ENCODE data around the gene IL13RA1. TPM values are rescaled to one million over a fixed set of nuclear protein-coding genes. Genes with fewer than 3 reads are reported as not detected.

The IL13RA1 gene
- total and polyA plus RNA-seq, 7 experiments from 2014 or later = 0.07 to 16.3 (median 1.1) TPM; not detected in 1

DNA sequence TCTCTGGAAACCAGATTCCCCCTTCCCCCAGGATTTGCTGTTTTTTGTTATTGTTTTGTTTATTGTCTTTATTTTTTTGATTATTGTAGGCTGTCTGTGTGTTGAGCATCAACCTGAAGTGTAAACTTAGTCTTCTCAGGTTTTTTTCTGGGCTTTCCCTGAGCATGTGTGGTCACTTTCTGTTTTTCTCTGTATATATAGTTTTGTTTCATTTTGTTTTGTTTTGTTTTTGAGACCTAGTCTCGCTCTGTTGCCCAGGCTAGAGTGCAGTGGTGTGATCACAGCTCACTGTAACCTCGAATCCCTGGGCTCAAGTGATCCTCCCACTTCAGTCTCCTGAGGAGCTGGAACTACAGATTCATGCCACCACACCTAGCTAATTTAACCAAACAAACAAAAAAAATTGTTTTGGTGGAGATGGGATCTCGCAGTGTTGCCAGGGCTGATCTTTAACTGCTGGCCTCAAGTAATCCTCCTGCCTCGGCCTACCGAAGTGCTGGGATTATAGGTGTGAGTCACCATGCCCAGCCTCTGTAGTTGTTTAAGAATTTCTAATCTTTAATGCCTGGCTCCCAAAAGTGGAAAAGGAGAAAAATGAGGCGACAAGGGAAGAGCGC, 9.1 kb downstream of the IL13RA1 start:
- ATAC-seq (no peak), DNase-seq (no peak)
- intact Hi-C loops (cut with micrococcal nuclease) = no loop called here
- Mint-ChIP-seq H3K27ac (no peak overlapping the region), H3K4me3 (no peak overlapping the region), H3K9me3 (peaks cover 0 to 9% (median 5%) of the 10 kb centered on the region in 11 donors), H3K27me3 (peaks cover 3 to 28% (median 12%) of the 10 kb centered on the region in 5 donors), H3K4me1 (peaks cover 0 to 4% (median 0%) of the 10 kb centered on the region in 7 donors), H3K36me3 (peaks cover 0 to 7% (median 0%) of the 10 kb centered on the region in 5 donors)
- H3K9me3 ChIP-seq (ENCODE audit: control insufficient read depth in 2 of 3, low read length in 3 of 3) = no peaks in the 10 kb centered on the region
- no peaks in the 10 kb centered on the region for H3K27me3 ChIP-seq (ENCODE audit: control insufficient read depth in 2 of 2, insufficient read depth in 2 of 2, low read length in 2 of 2)
- no peaks in the 10 kb centered on the region for H3K4me1 ChIP-seq (ENCODE audit: control insufficient read depth in 2 of 2, insufficient read depth in 2 of 2, low read length in 2 of 2)
- no peak overlapping the region for H3K27ac ChIP-seq (ENCODE audit: low read depth, low read length)
- ChIA-PET CTCF (interaction anchor here (0.5 kb wide), 1 partner anchor 96 kb away, joined by 3 read pairs; no protein-coding TSS in a partner anchor), POLR2A (no interaction called here)
- no peak overlapping the region for H3K4me3 ChIP-seq (ENCODE audit: low read length)
- no peaks in the 10 kb centered on the region for H3K36me3 ChIP-seq (ENCODE audit: control insufficient read depth in 2 of 3, insufficient read depth in 3 of 3, low read length in 3 of 3)

DNA sequence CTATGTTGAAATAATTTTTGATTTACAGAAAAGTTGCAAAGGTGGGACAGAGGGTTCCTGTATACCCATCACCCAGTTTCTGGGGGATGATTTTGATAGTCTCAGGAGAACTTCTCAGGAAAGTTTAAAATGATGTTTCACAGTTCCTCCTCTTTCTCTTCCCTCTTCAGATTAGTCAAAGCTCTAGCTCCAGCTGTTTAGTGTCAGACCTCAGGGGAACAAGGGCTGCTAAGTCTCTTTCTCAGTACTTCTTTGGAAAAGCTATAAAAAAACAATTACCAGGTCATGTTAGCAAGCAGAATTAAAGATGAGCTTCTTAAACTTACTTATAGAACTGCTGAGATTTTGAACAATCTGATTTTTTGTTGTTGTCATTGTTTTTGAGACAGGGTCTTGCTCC, 12.2 kb downstream of the IL13RA1 start:
- DNase-seq = no peak
- no peaks in the 10 kb centered on the region for H3K9me3 ChIP-seq (ENCODE audit: control insufficient read depth in 2 of 3, low read length in 3 of 3)
- POLR2A ChIA-PET = no interaction called here
- peaks cover 0 to 7% (median 3%) of the 10 kb centered on the region in 5 donors for H3K36me3 Mint-ChIP-seq
- no peaks in the 10 kb centered on the region for H3K27me3 ChIP-seq (ENCODE audit: control insufficient read depth in 2 of 2, insufficient read depth in 2 of 2, low read length in 2 of 2)
- H3K4me3 Mint-ChIP-seq = no peak overlapping the region
- no peaks in the 10 kb centered on the region for H3K4me1 ChIP-seq (ENCODE audit: control insufficient read depth in 2 of 2, insufficient read depth in 2 of 2, low read length in 2 of 2)
- H3K36me3 ChIP-seq (ENCODE audit: control insufficient read depth in 2 of 3, insufficient read depth in 3 of 3, low read length in 3 of 3) = no peaks in the 10 kb centered on the region
- intact Hi-C loops (cut with micrococcal nuclease) = no loop called here
- H3K9me3 Mint-ChIP-seq = peaks cover 0 to 9% (median 3%) of the 10 kb centered on the region in 11 donors
- no peak overlapping the region for H3K27ac ChIP-seq (ENCODE audit: low read depth, low read length)
- CTCF ChIA-PET = no interaction called here
- no peak for ATAC-seq
- peaks cover 0 to 3% (median 0%) of the 10 kb centered on the region in 7 donors for H3K4me1 Mint-ChIP-seq
- H3K27me3 Mint-ChIP-seq = peaks cover 3 to 22% (median 12%) of the 10 kb centered on the region in 5 donors
- no peak overlapping the region for H3K4me3 ChIP-seq (ENCODE audit: low read length)
- no peak overlapping the region for H3K27ac Mint-ChIP-seq

DNA sequence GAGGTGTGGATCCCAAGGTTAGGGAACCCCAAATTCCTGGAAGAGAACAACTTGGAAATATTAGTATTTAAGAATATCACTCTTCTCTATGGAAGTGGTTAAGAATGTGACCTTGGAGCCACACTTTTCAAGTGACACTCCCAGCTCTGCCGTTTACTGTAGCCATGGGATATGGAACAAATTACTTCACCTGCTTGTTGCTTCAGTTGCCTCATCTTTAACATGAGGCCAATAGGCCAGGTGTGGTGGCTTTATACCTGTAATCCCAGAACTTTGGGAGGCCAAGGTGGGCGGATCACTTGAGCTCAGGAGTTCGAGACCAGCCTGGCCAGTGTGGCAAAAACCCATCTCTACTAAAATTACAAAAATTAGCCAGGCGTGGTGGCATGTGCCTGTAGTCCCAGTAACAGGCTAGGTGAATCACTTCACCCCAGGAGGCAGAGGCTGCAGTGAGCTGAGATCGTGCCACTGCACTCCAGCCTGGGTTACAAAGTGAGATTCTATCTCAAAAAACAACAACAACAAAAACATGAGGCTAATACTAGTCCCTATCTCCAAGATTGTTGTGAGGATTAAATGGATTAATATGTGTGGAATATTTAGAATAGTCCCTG, 13.0 kb downstream of the IL13RA1 start:
- Histone ChIP-seq H3K4me1 (ENCODE audit: control insufficient read depth in 2 of 2, insufficient read depth in 2 of 2, low read length in 2 of 2) (no peaks in the 10 kb centered on the region), H3K36me3 (ENCODE audit: control insufficient read depth in 2 of 3, insufficient read depth in 3 of 3, low read length in 3 of 3) (no peaks in the 10 kb centered on the region), H3K27me3 (ENCODE audit: control insufficient read depth in 2 of 2, insufficient read depth in 2 of 2, low read length in 2 of 2) (no peaks in the 10 kb centered on the region), H3K4me3 (ENCODE audit: low read length) (no peak overlapping the region), H3K9me3 (ENCODE audit: control insufficient read depth in 2 of 3, low read length in 3 of 3) (no peaks in the 10 kb centered on the region), H3K27ac (ENCODE audit: low read depth, low read length) (no peak overlapping the region)
- Mint-ChIP-seq H3K27me3 (peaks cover 3 to 18% (median 12%) of the 10 kb centered on the region in 5 donors), H3K4me1 (peaks cover 0 to 3% (median 0%) of the 10 kb centered on the region in 7 donors), H3K4me3 (no peak overlapping the region), H3K9me3 (peaks cover 0 to 9% (median 3%) of the 10 kb centered on the region in 11 donors), H3K36me3 (peaks cover 0 to 7% (median 3%) of the 10 kb centered on the region in 5 donors), H3K27ac (no peak overlapping the region)
- ChIA-PET POLR2A (no interaction called here), CTCF (no interaction called here)
- intact Hi-C loops (cut with micrococcal nuclease) = no loop called here
- no peak for ATAC-seq
- DNase-seq = no peak

DNA sequence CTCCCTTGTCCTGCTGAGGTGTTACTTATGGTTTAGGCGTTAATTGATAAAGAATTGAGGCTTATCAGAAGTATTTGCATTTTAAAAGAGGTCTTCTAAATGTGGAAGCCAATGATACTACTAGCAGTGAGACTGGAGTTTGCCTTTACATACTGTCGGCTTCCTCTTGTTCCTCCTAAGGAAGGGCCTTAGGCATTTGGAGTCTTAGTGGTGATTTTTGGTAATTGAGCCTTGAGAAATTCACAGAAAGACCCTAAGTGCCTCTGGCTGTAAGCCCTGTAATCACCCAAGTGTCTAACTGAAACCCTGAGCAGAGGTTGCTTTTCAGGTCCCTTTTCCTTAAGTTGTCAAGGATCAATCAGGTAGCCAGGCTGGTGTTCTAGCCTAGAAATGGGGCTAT, 14.8 kb downstream of the IL13RA1 start:
- POLR2A ChIA-PET = interaction anchor here (0.6 kb wide), 1 partner anchor 22 kb away, joined by 3 read pairs; no protein-coding TSS in a partner anchor
- intact Hi-C loops (cut with micrococcal nuclease) = no loop called here
- Mint-ChIP-seq H3K36me3 (peaks cover 0 to 3% (median 3%) of the 10 kb centered on the region in 5 donors), H3K9me3 (peaks cover 0 to 2% (median 0%) of the 10 kb centered on the region in 11 donors), H3K27ac (no peak overlapping the region), H3K4me1 (no peaks in the 10 kb centered on the region), H3K4me3 (no peak overlapping the region), H3K27me3 (peaks cover 0 to 6% (median 3%) of the 10 kb centered on the region in 5 donors)
- Histone ChIP-seq H3K4me3 (ENCODE audit: low read length) (no peak overlapping the region), H3K4me1 (ENCODE audit: control insufficient read depth in 2 of 2, insufficient read depth in 2 of 2, low read length in 2 of 2) (no peaks in the 10 kb centered on the region), H3K36me3 (ENCODE audit: control insufficient read depth in 2 of 3, insufficient read depth in 3 of 3, low read length in 3 of 3) (no peaks in the 10 kb centered on the region), H3K27me3 (ENCODE audit: control insufficient read depth in 2 of 2, insufficient read depth in 2 of 2, low read length in 2 of 2) (no peaks in the 10 kb centered on the region), H3K27ac (ENCODE audit: low read depth, low read length) (no peak overlapping the region), H3K9me3 (ENCODE audit: control insufficient read depth in 2 of 3, low read length in 3 of 3) (no peaks in the 10 kb centered on the region)
- CTCF ChIA-PET = no interaction called here
- DNase-seq = no peak
- ATAC-seq = no peak

DNA sequence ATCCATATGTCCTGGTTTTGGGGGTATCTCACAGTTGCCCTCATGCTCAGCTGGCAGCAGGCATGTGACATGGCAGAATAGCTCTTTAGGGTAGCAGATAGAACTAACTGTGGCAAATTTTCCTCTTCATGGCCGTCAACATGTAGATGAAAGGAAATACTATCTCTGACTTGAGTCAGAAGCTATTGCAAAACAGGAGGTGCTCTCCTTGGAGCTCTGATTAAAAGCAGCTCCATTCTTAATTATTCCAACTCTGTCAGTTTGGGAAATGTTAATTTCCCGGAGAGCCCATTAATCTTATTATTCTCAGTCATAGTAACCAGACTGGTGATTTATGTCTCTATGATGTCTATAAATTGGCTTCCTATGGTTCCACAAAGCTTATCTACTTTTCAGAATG, 18.2 kb downstream of the IL13RA1 start:
- no peaks in the 10 kb centered on the region for H3K4me1 Mint-ChIP-seq
- H3K27ac ChIP-seq (ENCODE audit: low read depth, low read length) = no peak overlapping the region
- H3K27me3 ChIP-seq (ENCODE audit: control insufficient read depth in 2 of 2, insufficient read depth in 2 of 2, low read length in 2 of 2) = no peaks in the 10 kb centered on the region
- no peak for ATAC-seq
- no peak overlapping the region for H3K4me3 ChIP-seq (ENCODE audit: low read length)
- ChIA-PET CTCF (no interaction called here), POLR2A (no interaction called here)
- H3K9me3 Mint-ChIP-seq = no peaks in the 10 kb centered on the region
- no peak overlapping the region for H3K4me3 Mint-ChIP-seq
- intact Hi-C loops (cut with micrococcal nuclease) = no loop called here
- no peak for DNase-seq
- H3K4me1 ChIP-seq (ENCODE audit: control insufficient read depth in 2 of 2, insufficient read depth in 2 of 2, low read length in 2 of 2) = no peaks in the 10 kb centered on the region
- H3K36me3 Mint-ChIP-seq = peaks cover 0 to 3% (median 0%) of the 10 kb centered on the region in 5 donors
- H3K36me3 ChIP-seq (ENCODE audit: control insufficient read depth in 2 of 3, insufficient read depth in 3 of 3, low read length in 3 of 3) = no peaks in the 10 kb centered on the region
- peaks cover 0 to 2% (median 0%) of the 10 kb centered on the region in 5 donors for H3K27me3 Mint-ChIP-seq
- no peak overlapping the region for H3K27ac Mint-ChIP-seq
- no peaks in the 10 kb centered on the region for H3K9me3 ChIP-seq (ENCODE audit: control insufficient read depth in 2 of 3, low read length in 3 of 3)

DNA sequence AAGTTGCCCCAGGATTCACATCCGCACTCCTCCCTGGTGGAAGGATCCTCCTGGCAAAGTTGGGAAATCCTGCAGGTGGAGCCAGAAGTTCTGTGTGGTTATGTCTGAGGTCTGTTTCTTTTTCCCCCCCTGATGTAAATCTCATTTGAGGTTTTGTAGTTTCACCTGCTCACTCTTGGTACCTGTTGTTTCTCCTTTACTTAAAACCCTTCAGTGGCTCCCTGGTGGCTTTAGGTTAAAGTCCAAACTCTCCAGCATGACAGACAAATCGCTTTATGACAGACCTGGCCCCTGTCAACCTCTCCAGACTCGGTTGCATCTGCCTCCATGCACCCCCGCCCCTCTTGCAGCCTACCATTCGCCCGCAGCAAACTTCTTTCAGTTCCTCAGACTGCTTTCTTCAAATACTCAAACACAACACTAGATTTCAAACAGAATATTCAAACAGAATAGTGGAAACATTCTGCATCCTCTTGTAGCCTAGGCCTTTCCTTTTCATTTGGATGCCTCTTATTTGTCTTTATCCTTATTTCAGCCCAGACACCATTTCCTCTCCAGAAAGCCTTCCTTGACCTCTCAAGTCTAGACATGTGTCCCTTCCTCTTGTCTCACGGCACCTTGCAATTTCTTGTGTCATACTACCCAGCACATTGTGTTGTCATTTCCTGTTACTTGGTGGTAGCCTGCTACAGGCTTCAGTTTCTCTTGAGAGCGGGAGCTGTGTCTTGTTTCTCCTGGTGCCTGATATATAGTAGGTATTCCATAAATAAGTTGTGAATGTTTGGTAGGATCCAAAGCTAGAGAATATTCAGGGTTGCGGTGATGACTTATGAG, 24.8 kb downstream of the IL13RA1 start:
- Histone ChIP-seq H3K4me3 (ENCODE audit: low read length) (no peak overlapping the region), H3K27ac (ENCODE audit: low read depth, low read length) (no peak overlapping the region), H3K36me3 (ENCODE audit: control insufficient read depth in 2 of 3, insufficient read depth in 3 of 3, low read length in 3 of 3) (no peaks in the 10 kb centered on the region), H3K4me1 (ENCODE audit: control insufficient read depth in 2 of 2, insufficient read depth in 2 of 2, low read length in 2 of 2) (no peaks in the 10 kb centered on the region), H3K27me3 (ENCODE audit: control insufficient read depth in 2 of 2, insufficient read depth in 2 of 2, low read length in 2 of 2) (no peaks in the 10 kb centered on the region), H3K9me3 (ENCODE audit: control insufficient read depth in 2 of 3, low read length in 3 of 3) (no peaks in the 10 kb centered on the region)
- no peaks in the 10 kb centered on the region for H3K9me3 Mint-ChIP-seq
- POLR2A ChIA-PET = no interaction called here
- intact Hi-C loops (cut with micrococcal nuclease) = no loop called here
- H3K4me3 Mint-ChIP-seq = no peak overlapping the region
- no peak overlapping the region for H3K27ac Mint-ChIP-seq
- peaks cover 0 to 7% (median 0%) of the 10 kb centered on the region in 7 donors for H3K4me1 Mint-ChIP-seq
- DNase-seq (no peak), ATAC-seq (peak; percentile 75)
- CTCF ChIA-PET = no interaction called here
- H3K36me3 Mint-ChIP-seq = no peaks in the 10 kb centered on the region
- peaks cover 7 to 10% (median 8%) of the 10 kb centered on the region in 5 donors for H3K27me3 Mint-ChIP-seq

All from naive thymus-derived CD4-positive, alpha-beta T cell (primary cell).